Neutrophil (primary cell): Measurements from ENCODE around the gene KCNJ16.

Source experiments
- H3K27ac ChIP-seq: fragments of 200-600 bp; sonication (generic); 2 replicates; pipeline ENCODE4 v1.5.1; 2016; ENCODE audit warnings: mild to moderate bottlenecking, moderate library complexity
- H3K27me3 ChIP-seq: fragments of 200-600 bp; sonication (generic); 2 replicates; pipeline ENCODE4 v1.6.0; 2016; ENCODE audit warnings: mild to moderate bottlenecking
- H3K36me3 ChIP-seq: fragments of 200-600 bp; sonication (generic); 2 replicates; pipeline ENCODE4 v1.5.1; 2017
- H3K4me1 ChIP-seq, 2 experiments: fragments of 200-600 bp in 1 of 2; sonication (generic) in 1 of 2; 1 replicate in 1 of 2; 2 replicates in 1 of 2; pipeline versions ENCODE4 v1.5.1 to v1.6.1; 2013 to 2016; ENCODE audit warnings: low read depth in 1 of 2, low read length in 1 of 2, mild to moderate bottlenecking in 1 of 2, moderate library complexity in 1 of 2; ENCODE audit not compliant: control insufficient read depth in 1 of 2, insufficient read depth in 1 of 2
- H3K4me3 ChIP-seq, 2 experiments: fragments of 200-600 bp in 1 of 2; sonication (generic) in 1 of 2; 1 replicate in 1 of 2; 2 replicates in 1 of 2; pipeline ENCODE4 v1.5.1; 2013 to 2016; ENCODE audit warnings: low read depth in 1 of 2, low read length in 1 of 2, mild to moderate bottlenecking in 1 of 2, moderate library complexity in 1 of 2
- H3K9me3 ChIP-seq: fragments of 200-600 bp; sonication (generic); 2 replicates; pipeline ENCODE4 v1.5.1; 2016
- TF ChIP-seq, protein P1 (sequence below): fragments of 200-600 bp; sonication (generic); IDR thresholded peaks from 2 replicates; pipeline ENCODE4 v1.5.1; 2016; ENCODE audit warnings: antibody characterized with exemption

The KCNJ16 gene

DNA sequence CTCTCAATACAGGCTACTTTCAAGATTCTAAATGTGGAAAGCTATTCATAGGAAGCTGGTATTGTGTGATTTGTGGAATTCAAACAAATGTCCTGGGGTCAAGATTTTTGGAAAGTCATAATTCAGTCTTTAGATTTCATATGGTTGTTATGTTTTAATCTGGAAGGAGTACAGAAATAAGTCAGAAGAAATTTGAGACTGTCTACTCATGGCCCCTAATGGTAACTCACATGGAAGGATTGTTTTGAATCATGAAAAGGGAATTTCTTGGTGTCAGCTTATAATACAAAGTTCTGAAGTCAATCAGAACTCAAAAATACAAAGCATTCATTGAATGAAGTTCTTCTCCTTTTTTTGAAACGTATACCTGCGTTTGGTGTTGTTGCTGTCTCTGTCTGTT, 97.4 kb downstream of the KCNJ16 start:
- Histone ChIP-seq H3K4me3 (peak overlapping the region; percentile 20 to 99), H3K9me3 (no peaks in the 10 kb centered on the region), H3K36me3 (peaks cover 28% of the 10 kb centered on the region), H3K4me1 (peaks cover 57 to 66% of the 10 kb centered on the region in 2 experiments), H3K27me3 (no peaks in the 10 kb centered on the region), H3K27ac (peak overlapping the region; percentile 37)
- TF ChIP-seq, protein P1, sequence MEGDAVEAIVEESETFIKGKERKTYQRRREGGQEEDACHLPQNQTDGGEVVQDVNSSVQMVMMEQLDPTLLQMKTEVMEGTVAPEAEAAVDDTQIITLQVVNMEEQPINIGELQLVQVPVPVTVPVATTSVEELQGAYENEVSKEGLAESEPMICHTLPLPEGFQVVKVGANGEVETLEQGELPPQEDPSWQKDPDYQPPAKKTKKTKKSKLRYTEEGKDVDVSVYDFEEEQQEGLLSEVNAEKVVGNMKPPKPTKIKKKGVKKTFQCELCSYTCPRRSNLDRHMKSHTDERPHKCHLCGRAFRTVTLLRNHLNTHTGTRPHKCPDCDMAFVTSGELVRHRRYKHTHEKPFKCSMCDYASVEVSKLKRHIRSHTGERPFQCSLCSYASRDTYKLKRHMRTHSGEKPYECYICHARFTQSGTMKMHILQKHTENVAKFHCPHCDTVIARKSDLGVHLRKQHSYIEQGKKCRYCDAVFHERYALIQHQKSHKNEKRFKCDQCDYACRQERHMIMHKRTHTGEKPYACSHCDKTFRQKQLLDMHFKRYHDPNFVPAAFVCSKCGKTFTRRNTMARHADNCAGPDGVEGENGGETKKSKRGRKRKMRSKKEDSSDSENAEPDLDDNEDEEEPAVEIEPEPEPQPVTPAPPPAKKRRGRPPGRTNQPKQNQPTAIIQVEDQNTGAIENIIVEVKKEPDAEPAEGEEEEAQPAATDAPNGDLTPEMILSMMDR, result no peak

DNA sequence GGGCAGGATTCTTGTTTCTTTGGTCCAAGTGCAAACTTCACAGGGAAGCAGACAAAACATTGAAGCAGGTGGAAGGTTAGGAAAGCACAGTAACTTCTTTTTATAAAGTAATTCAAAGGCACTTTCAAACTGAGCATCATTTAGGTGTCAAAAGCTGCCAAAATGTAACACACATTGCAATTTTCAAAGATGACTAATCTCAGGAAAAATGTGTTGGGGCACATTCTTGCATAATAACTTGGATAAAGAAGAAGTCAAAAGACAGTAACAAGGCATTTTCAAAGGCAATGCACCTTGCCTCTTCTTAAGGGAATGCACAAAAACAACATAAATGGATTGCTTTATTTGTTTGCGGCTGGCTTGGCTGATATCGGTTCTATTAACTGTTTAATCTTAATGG, 97.9 kb downstream of the KCNJ16 start:
- Histone ChIP-seq H3K4me3 (peak overlapping the region; percentile 20 to 99), H3K9me3 (no peaks in the 10 kb centered on the region), H3K4me1 (peaks cover 56 to 66% of the 10 kb centered on the region in 2 experiments), H3K27me3 (no peaks in the 10 kb centered on the region), H3K27ac (peak overlapping the region; percentile 37), H3K36me3 (peaks cover 31% of the 10 kb centered on the region)
- TF ChIP-seq, protein P1, result no peak

DNA sequence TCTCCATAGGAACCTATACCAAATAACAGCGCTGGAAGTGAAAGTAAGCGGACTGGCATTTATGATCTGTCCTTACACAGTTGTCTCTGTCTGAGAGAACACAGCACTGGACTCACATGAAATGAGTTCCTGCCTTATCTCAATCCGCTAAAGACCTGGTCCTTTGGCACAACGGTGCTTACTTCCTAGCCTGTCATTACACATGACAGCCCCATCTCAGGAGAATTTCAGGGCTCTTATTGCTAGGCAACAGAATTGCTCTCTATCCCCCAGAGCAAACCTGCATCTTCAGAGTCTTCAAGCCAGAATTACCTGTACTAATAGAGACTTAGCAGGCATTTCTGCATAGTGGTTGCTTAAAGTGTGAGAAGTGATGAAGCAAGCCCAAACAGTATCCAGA, 98.7 kb downstream of the KCNJ16 start:
- Histone ChIP-seq H3K4me1 (peaks cover 51 to 62% of the 10 kb centered on the region in 2 experiments), H3K27ac (peak overlapping the region; percentile 37), H3K4me3 (peak overlapping the region in 1 of 2 experiments; percentile 99), H3K9me3 (no peaks in the 10 kb centered on the region), H3K36me3 (peaks cover 31% of the 10 kb centered on the region), H3K27me3 (no peaks in the 10 kb centered on the region)
- TF ChIP-seq, protein P1, result no peak

DNA sequence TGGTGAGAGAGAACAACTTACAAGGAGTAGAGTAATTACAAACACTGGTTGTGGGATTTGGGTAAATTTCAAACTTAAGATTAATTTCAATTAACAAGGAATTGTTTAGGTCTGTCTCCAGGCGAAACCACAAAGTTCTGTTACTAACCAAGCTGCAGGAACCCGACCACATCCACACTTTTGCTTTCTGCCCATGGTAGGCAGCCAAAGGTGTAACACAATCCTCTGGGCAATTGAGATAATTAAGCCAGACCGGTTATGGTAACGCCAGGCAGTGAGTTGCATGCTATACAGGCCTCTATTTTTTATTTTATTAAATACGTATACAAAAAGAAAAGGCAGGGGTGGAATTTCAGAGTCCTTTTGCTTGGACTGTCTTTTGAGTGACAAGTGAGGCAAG, 106.4 kb downstream of the KCNJ16 start:
- Histone ChIP-seq H3K36me3 (peaks cover 19% of the 10 kb centered on the region), H3K9me3 (no peaks in the 10 kb centered on the region), H3K4me3 (no peak overlapping the region), H3K27ac (no peak overlapping the region), H3K4me1 (peaks cover 8 to 15% of the 10 kb centered on the region in 2 experiments), H3K27me3 (no peaks in the 10 kb centered on the region)
- TF ChIP-seq, protein P1, result no peak

DNA sequence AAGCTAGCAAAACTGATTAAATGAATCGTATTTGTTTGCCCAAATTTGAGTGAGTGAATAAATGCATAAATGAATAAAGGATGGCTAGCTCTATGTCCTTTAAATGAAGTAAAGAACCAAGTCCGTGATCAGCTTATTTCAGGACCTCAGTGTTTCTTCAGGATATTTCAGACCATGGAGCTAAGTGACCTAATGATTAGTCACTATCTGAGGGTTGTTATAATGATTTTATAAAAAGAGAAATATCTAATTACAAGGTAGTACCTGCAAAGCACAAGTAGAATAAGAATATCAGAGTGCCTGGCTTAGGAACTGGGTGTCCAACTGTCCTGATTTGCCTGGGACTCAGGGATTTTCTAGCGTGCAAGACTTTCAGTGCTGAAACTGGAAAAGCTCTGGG, 106.8 kb downstream of the KCNJ16 start:
- no peak overlapping the region for H3K4me3 ChIP-seq
- peaks cover 8 to 12% of the 10 kb centered on the region in 2 experiments for H3K4me1 ChIP-seq
- TF ChIP-seq, protein P1, result no peak

DNA sequence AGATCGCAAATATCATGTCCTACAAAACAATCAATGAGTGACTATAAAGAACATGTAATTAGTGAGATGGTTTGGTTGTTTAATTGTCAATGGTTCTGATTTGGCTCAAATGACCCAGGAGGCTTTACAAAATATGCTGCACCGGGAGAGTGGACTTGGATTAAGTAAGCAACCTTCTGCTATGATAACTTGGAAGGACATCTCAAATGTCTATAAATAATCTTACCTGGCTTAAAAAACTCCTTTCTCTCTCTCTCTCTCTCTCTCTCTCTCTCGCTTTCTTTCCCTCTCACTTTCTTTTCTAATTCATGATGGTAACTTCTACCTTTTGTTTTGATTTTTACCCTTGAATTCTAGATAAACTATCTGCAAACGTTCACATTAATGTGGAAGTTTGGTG, 108.5 kb downstream of the KCNJ16 start:
- no peaks in the 10 kb centered on the region for H3K4me1 ChIP-seq
- peaks cover 6% of the 10 kb centered on the region for H3K36me3 ChIP-seq
- no peaks in the 10 kb centered on the region for H3K9me3 ChIP-seq
- no peak overlapping the region for H3K4me3 ChIP-seq
- H3K27me3 ChIP-seq, result no peaks in the 10 kb centered on the region
- H3K27ac ChIP-seq, result no peak overlapping the region
- TF ChIP-seq, protein P1, result no peak

More for the DNA sequence above, 106.8 kb downstream of the KCNJ16 start:
- peaks cover 14% of the 10 kb centered on the region for H3K36me3 ChIP-seq
- no peak overlapping the region for H3K27ac ChIP-seq
- no peaks in the 10 kb centered on the region for H3K27me3 ChIP-seq
- H3K9me3 ChIP-seq, result no peaks in the 10 kb centered on the region
